Measurements from ENCODE around the gene C21orf58.

C21orf58 gene

DNA sequence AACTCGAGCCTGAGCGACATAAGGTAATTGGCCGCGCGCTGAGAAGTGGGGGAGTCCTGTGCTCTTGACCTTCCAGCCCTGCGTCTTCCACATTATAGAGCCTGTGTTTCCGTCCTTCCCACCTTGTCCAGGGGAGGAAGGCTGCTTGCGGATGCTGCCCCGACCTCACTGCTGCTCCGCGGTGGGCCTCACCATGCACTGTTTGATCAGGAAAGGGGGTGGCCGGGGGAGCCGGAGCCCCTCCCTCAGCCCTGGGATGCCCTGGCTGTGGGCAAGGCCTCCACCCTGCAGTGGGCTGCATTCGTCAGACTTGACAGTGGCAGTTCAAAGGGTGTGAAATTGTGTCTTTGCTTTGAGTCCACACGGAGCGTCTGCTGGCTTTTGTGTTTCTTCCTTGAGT is 30.4 kb upstream of the C21orf58 start:
- Histone ChIP-seq H3K4me3 (ENCODE audit: control insufficient read depth in 1 of 7, extremely low read depth in 1 of 7, insufficient read depth in 4 of 7, low read depth in 2 of 7, low read length in 6 of 7) (no peak overlapping the region), H3K27me3 (replicated peaks in 2 of 5; ENCODE audit: control insufficient read depth in 4 of 5, insufficient read depth in 5 of 5, low read length in 4 of 5) (no peaks in the 10 kb centered on the region), H3K36me3 (ENCODE audit: control insufficient read depth in 4 of 4, insufficient read depth in 4 of 4, low read length in 3 of 4) (peaks cover 2 to 96% (median 71%) of the 10 kb centered on the region in 4 experiments), H3K4me1 (ENCODE audit: control extremely low read depth in 1 of 4, control insufficient read depth in 4 of 4, insufficient read depth in 4 of 4, low read length in 3 of 4) (no peaks in the 10 kb centered on the region), H3K27ac (ENCODE audit: insufficient read depth in 1 of 2, low read depth in 1 of 2, low read length in 2 of 2, poor library complexity in 1 of 2, severe bottlenecking in 2 of 2) (no peak overlapping the region), H3K9me3 (ENCODE audit: control extremely low read depth in 1 of 5, control insufficient read depth in 4 of 5, insufficient read depth in 2 of 5, low read depth in 1 of 5, low read length in 4 of 5) (no peaks in the 10 kb centered on the region)
- no peak for DNase-seq
- ChIA-PET POLR2A (no interaction called here), CTCF (no interaction called here)
- 98% methylated on average over 16 of the region's 16 CpGs for WGBS (ENCODE audit: insufficient coverage)

- H3K4me1 ChIP-seq (ENCODE audit: control extremely low read depth in 1 of 4, control insufficient read depth in 4 of 4, insufficient read depth in 4 of 4, low read length in 3 of 4): no peaks in the 10 kb centered on the region
- H3K27ac ChIP-seq (ENCODE audit: insufficient read depth in 1 of 2, low read depth in 1 of 2, low read length in 2 of 2, poor library complexity in 1 of 2, severe bottlenecking in 2 of 2): no peak overlapping the region
- ChIA-PET CTCF (no interaction called here), POLR2A (no interaction called here)
- 97% methylated on average over 11 of the region's 14 CpGs for WGBS (ENCODE audit: insufficient coverage)
- H3K36me3 ChIP-seq (ENCODE audit: control insufficient read depth in 4 of 4, insufficient read depth in 4 of 4, low read length in 3 of 4): peaks cover 2 to 97% (median 71%) of the 10 kb centered on the region in 4 experiments
- DNase-seq: no peak
- H3K9me3 ChIP-seq (ENCODE audit: control extremely low read depth in 1 of 5, control insufficient read depth in 4 of 5, insufficient read depth in 2 of 5, low read depth in 1 of 5, low read length in 4 of 5): no peaks in the 10 kb centered on the region
- H3K27me3 ChIP-seq (replicated peaks in 2 of 5; ENCODE audit: control insufficient read depth in 4 of 5, insufficient read depth in 5 of 5, low read length in 4 of 5): no peaks in the 10 kb centered on the region
- H3K4me3 ChIP-seq (ENCODE audit: control insufficient read depth in 1 of 7, extremely low read depth in 1 of 7, insufficient read depth in 4 of 7, low read depth in 2 of 7, low read length in 6 of 7): no peak overlapping the region
Observed at GRCh38 chr21:46352913-46353312, 29.2 kb upstream of the C21orf58 start.

- no peak overlapping the region for H3K27ac ChIP-seq (ENCODE audit: insufficient read depth in 1 of 2, low read depth in 1 of 2, low read length in 2 of 2, poor library complexity in 1 of 2, severe bottlenecking in 2 of 2)
- no peaks in the 10 kb centered on the region for H3K9me3 ChIP-seq (ENCODE audit: control extremely low read depth in 1 of 5, control insufficient read depth in 4 of 5, insufficient read depth in 2 of 5, low read depth in 1 of 5, low read length in 4 of 5)
- no peaks in the 10 kb centered on the region for H3K27me3 ChIP-seq (replicated peaks in 2 of 5; ENCODE audit: control insufficient read depth in 4 of 5, insufficient read depth in 5 of 5, low read length in 4 of 5)
- no peaks in the 10 kb centered on the region for H3K4me1 ChIP-seq (ENCODE audit: control extremely low read depth in 1 of 4, control insufficient read depth in 4 of 4, insufficient read depth in 4 of 4, low read length in 3 of 4)
- WGBS (ENCODE audit: insufficient coverage): 100% methylated on average over 6 of the region's 11 CpGs
- ChIA-PET CTCF (no interaction called here), POLR2A (no interaction called here)
- H3K4me3 ChIP-seq (ENCODE audit: control insufficient read depth in 1 of 7, extremely low read depth in 1 of 7, insufficient read depth in 4 of 7, low read depth in 2 of 7, low read length in 6 of 7): no peak overlapping the region
- no peak for DNase-seq
- H3K36me3 ChIP-seq (ENCODE audit: control insufficient read depth in 4 of 4, insufficient read depth in 4 of 4, low read length in 3 of 4): peaks cover 2 to 97% (median 72%) of the 10 kb centered on the region in 4 experiments
Observed at GRCh38 chr21:46352164-46352515, 28.5 kb upstream of the C21orf58 start.

- Histone ChIP-seq H3K9me3 (ENCODE audit: control extremely low read depth in 1 of 5, control insufficient read depth in 4 of 5, insufficient read depth in 2 of 5, low read depth in 1 of 5, low read length in 4 of 5) (no peaks in the 10 kb centered on the region), H3K27ac (ENCODE audit: insufficient read depth in 1 of 2, low read depth in 1 of 2, low read length in 2 of 2, poor library complexity in 1 of 2, severe bottlenecking in 2 of 2) (no peak overlapping the region), H3K4me3 (ENCODE audit: control insufficient read depth in 1 of 7, extremely low read depth in 1 of 7, insufficient read depth in 4 of 7, low read depth in 2 of 7, low read length in 6 of 7) (no peak overlapping the region), H3K27me3 (replicated peaks in 2 of 5; ENCODE audit: control insufficient read depth in 4 of 5, insufficient read depth in 5 of 5, low read length in 4 of 5) (no peaks in the 10 kb centered on the region), H3K36me3 (ENCODE audit: control insufficient read depth in 4 of 4, insufficient read depth in 4 of 4, low read length in 3 of 4) (peaks cover 4 to 97% (median 75%) of the 10 kb centered on the region in 4 experiments), H3K4me1 (ENCODE audit: control extremely low read depth in 1 of 4, control insufficient read depth in 4 of 4, insufficient read depth in 4 of 4, low read length in 3 of 4) (no peaks in the 10 kb centered on the region)
- 96% methylated on average over 11 of the region's 11 CpGs for WGBS (ENCODE audit: insufficient coverage)
- no peak for DNase-seq
- ChIA-PET POLR2A (no interaction called here), CTCF (no interaction called here)
Observed at GRCh38 chr21:46351476-46352163, 27.9 kb upstream of the C21orf58 start.

DNA sequence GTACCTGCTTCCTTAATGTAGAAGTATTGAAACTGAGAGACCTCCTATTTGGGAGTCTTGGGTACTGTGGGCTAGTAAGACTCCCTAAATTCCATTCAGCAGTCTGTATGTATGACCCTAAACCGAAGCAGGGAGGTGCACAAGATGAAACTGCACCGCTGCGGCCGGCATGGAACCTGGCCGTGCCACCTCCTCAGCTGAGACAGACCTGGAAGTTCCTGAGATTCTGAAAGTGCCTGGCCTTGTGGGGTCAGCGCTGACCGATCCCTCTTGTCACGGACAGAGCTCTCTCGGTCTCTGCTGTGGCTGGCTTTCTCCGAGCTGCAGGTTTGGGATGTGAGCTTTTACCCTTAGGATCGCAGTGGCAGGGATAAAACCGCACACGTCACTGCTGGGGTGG is 27.3 kb upstream of the C21orf58 start:
- DNase-seq: no peak
- Histone ChIP-seq H3K27ac (ENCODE audit: insufficient read depth in 1 of 2, low read depth in 1 of 2, low read length in 2 of 2, poor library complexity in 1 of 2, severe bottlenecking in 2 of 2) (no peak overlapping the region), H3K4me3 (ENCODE audit: control insufficient read depth in 1 of 7, extremely low read depth in 1 of 7, insufficient read depth in 4 of 7, low read depth in 2 of 7, low read length in 6 of 7) (no peak overlapping the region), H3K36me3 (ENCODE audit: control insufficient read depth in 4 of 4, insufficient read depth in 4 of 4, low read length in 3 of 4) (peaks cover 7 to 97% (median 75%) of the 10 kb centered on the region in 4 experiments), H3K4me1 (ENCODE audit: control extremely low read depth in 1 of 4, control insufficient read depth in 4 of 4, insufficient read depth in 4 of 4, low read length in 3 of 4) (no peaks in the 10 kb centered on the region), H3K27me3 (replicated peaks in 2 of 5; ENCODE audit: control insufficient read depth in 4 of 5, insufficient read depth in 5 of 5, low read length in 4 of 5) (no peaks in the 10 kb centered on the region), H3K9me3 (ENCODE audit: control extremely low read depth in 1 of 5, control insufficient read depth in 4 of 5, insufficient read depth in 2 of 5, low read depth in 1 of 5, low read length in 4 of 5) (no peaks in the 10 kb centered on the region)
- 93% methylated on average over 13 of the region's 13 CpGs for WGBS (ENCODE audit: insufficient coverage)
- ChIA-PET CTCF (no interaction called here), POLR2A (no interaction called here)

DNA sequence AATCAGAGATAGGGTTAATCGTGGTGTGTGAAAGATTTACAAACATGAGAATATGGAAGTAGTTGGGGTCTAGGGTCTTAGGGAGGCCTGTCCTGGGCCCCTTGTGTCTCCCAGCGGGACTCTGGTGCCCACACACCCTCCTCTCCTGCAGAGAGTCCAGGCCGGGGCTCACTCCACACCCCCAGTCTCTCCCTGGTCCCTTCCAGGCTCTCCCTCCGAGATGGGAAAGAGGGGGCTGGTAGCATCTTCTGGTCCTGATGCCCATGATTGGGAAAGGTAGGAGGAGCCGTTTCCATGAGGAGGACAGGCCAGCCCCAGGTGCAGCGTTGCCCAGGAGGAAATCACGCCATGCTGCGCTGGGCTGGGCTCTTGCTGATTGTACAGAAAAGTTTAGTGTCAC is 26.9 kb upstream of the C21orf58 start:
- Histone ChIP-seq H3K36me3 (ENCODE audit: control insufficient read depth in 4 of 4, insufficient read depth in 4 of 4, low read length in 3 of 4) (peaks cover 9 to 97% (median 75%) of the 10 kb centered on the region in 4 experiments), H3K27me3 (replicated peaks in 2 of 5; ENCODE audit: control insufficient read depth in 4 of 5, insufficient read depth in 5 of 5, low read length in 4 of 5) (no peaks in the 10 kb centered on the region), H3K4me1 (ENCODE audit: control extremely low read depth in 1 of 4, control insufficient read depth in 4 of 4, insufficient read depth in 4 of 4, low read length in 3 of 4) (no peaks in the 10 kb centered on the region), H3K9me3 (ENCODE audit: control extremely low read depth in 1 of 5, control insufficient read depth in 4 of 5, insufficient read depth in 2 of 5, low read depth in 1 of 5, low read length in 4 of 5) (no peaks in the 10 kb centered on the region), H3K4me3 (ENCODE audit: control insufficient read depth in 1 of 7, extremely low read depth in 1 of 7, insufficient read depth in 4 of 7, low read depth in 2 of 7, low read length in 6 of 7) (no peak overlapping the region), H3K27ac (ENCODE audit: insufficient read depth in 1 of 2, low read depth in 1 of 2, low read length in 2 of 2, poor library complexity in 1 of 2, severe bottlenecking in 2 of 2) (no peak overlapping the region)
- ChIA-PET CTCF (no interaction called here), POLR2A (no interaction called here)
- no peak for DNase-seq
- WGBS (ENCODE audit: insufficient coverage): 82% methylated on average over 7 of the region's 8 CpGs

DNA sequence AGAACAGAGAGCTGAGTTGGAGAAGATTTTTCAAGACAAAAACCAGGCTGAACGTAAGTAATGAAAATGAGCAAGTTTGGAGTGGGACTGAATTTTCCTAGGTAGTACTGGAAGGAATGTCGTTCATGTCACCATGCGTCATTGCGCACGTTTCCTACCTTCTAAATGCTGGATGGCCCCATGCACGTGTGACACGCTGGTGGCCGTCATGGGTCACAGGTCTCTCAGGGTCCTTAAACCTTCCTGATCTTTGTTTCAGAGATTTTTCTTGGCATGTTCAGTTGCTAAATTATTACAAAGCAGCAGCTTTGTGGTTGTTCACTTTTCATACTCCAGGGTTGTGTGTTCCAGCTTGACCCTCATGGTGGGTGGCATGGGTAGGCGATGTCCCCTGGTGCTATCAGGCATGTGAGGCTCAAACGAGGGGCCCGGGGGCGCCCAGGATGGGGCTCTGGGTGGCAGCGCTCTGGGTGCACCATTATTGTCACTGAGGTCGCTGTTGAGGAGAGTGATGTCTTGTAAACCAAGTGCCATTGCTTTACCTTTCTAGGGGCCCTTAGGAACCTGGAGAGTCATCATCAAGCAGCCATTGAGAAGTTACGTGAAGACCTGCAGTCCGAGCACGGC is 25.6 kb upstream of the C21orf58 start:
- WGBS (ENCODE audit: insufficient coverage): 98% methylated on average over 16 of the region's 17 CpGs
- H3K36me3 ChIP-seq (ENCODE audit: control insufficient read depth in 4 of 4, insufficient read depth in 4 of 4, low read length in 3 of 4): peaks cover 9 to 92% (median 70%) of the 10 kb centered on the region in 4 experiments
- no peaks in the 10 kb centered on the region for H3K27me3 ChIP-seq (replicated peaks in 2 of 5; ENCODE audit: control insufficient read depth in 4 of 5, insufficient read depth in 5 of 5, low read length in 4 of 5)
- no peak overlapping the region for H3K27ac ChIP-seq (ENCODE audit: insufficient read depth in 1 of 2, low read depth in 1 of 2, low read length in 2 of 2, poor library complexity in 1 of 2, severe bottlenecking in 2 of 2)
- H3K4me3 ChIP-seq (ENCODE audit: control insufficient read depth in 1 of 7, extremely low read depth in 1 of 7, insufficient read depth in 4 of 7, low read depth in 2 of 7, low read length in 6 of 7): no peak overlapping the region
- no peaks in the 10 kb centered on the region for H3K9me3 ChIP-seq (ENCODE audit: control extremely low read depth in 1 of 5, control insufficient read depth in 4 of 5, insufficient read depth in 2 of 5, low read depth in 1 of 5, low read length in 4 of 5)
- POLR2A ChIA-PET: no interaction called here
- DNase-seq: no peak
- CTCF ChIA-PET: interaction anchor here (0.6 kb wide), 1 partner anchor 9 kb away, joined by 3 read pairs; no protein-coding TSS in a partner anchor
- no peaks in the 10 kb centered on the region for H3K4me1 ChIP-seq (ENCODE audit: control extremely low read depth in 1 of 4, control insufficient read depth in 4 of 4, insufficient read depth in 4 of 4, low read length in 3 of 4)
